ENCODE data around the gene ELFN1. TPM values are rescaled to one million over a fixed set of nuclear protein-coding genes. Genes with fewer than 3 reads are reported as not detected.

The ELFN1 gene
- total RNA-seq, 2 experiments from 2014 or later, result 0.20 to 0.36 TPM

- H3K4me1 Mint-ChIP-seq (ENCODE audit: low read depth), result no peaks in the 10 kb centered on the region
- no peaks in the 10 kb centered on the region for H3K9me3 Mint-ChIP-seq
- intact Hi-C loops (cut with micrococcal nuclease), result no loop called here
- H3K4me3 Mint-ChIP-seq, result no peak overlapping the region
- ATAC-seq, result no peak
- no peak overlapping the region for H3K27ac Mint-ChIP-seq
- POLR2A ChIA-PET, result no interaction called here
- DNase-seq, result no peak
- TF ChIP-seq CTCF (IDR thresholded peaks at IDR 0.05), result no peak
- H3K27me3 Mint-ChIP-seq, result no peaks in the 10 kb centered on the region
- CTCF ChIA-PET, result no interaction called here
- H3K36me3 Mint-ChIP-seq (ENCODE audit: low read depth), result no peaks in the 10 kb centered on the region
Observed at GRCh38 chr7:1696671-1697498, 26.8 kb downstream of the ELFN1 start.

DNA sequence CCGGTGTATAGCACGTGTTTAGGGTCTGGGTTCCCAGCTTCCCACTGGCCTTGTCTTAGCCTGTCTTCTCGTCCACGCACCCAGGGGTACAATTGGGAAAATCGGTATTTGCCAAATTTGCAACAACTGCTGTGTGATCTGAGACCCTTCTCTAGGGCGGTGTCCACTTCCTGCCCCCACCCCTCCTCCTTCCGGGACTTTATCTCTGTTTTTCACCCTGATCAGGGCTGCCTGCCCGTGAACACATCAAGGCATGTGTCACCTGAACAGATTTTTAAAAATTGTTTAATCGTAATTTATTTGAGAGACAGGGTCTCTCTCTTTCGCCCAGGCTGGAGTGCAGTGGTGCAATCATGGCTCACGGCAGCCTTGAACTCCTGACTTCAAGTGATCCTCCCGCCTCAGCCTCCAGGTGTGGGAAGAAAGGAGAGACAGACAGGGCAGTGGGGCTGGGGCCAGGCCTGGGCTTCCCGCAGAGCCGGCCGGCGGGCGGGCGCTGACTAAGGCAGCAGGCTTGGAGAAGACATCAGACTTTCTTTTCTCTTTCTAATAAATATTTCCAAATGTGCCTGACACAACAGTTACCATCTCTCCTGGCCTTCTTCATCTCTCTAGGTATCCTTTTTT, 27.5 kb downstream of the ELFN1 start:
- DNase-seq, result no peak

DNA sequence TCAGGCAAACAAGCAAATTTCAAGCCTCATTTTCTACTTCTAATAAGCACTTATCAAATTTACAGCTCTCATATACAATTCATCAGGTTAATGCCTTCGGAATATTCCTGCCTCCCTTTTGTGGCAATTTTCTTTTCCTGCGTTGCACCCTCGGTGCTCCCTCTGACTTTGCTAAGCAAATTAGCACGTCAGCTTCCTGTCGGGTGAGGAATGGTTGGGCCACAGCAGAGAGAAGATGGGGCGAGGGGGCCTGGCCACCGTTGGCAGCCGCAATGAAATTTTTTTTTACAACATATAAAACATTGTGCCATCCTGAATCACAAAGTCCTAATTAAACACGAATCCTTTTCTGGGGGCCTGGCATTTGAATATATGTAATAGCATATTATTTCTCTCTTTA, 28.1 kb downstream of the ELFN1 start:
- no peaks in the 10 kb centered on the region for H3K36me3 Mint-ChIP-seq (ENCODE audit: low read depth)
- POLR2A ChIA-PET, result no interaction called here
- no peak overlapping the region for H3K27ac Mint-ChIP-seq
- intact Hi-C loops (cut with micrococcal nuclease), result no loop called here
- no peak for ATAC-seq
- H3K4me1 Mint-ChIP-seq (ENCODE audit: low read depth), result no peaks in the 10 kb centered on the region
- no peaks in the 10 kb centered on the region for H3K27me3 Mint-ChIP-seq
- peaks cover 2% of the 10 kb centered on the region for H3K9me3 Mint-ChIP-seq
- CTCF ChIA-PET, result no interaction called here
- H3K4me3 Mint-ChIP-seq, result no peak overlapping the region
- no peak for DNase-seq
- no peak for TF ChIP-seq CTCF (IDR thresholded peaks at IDR 0.05)

More for the DNA sequence above, 27.5 kb downstream of the ELFN1 start:
- CTCF ChIA-PET, result no interaction called here
- intact Hi-C loops (cut with micrococcal nuclease), result no loop called here
- POLR2A ChIA-PET, result no interaction called here
- ATAC-seq, result no peak
- H3K27me3 Mint-ChIP-seq, result no peaks in the 10 kb centered on the region
- H3K27ac Mint-ChIP-seq, result no peak overlapping the region
- H3K4me3 Mint-ChIP-seq, result no peak overlapping the region
- no peaks in the 10 kb centered on the region for H3K4me1 Mint-ChIP-seq (ENCODE audit: low read depth)
- TF ChIP-seq CTCF (IDR thresholded peaks at IDR 0.05), result no peak
- no peaks in the 10 kb centered on the region for H3K36me3 Mint-ChIP-seq (ENCODE audit: low read depth)
- H3K9me3 Mint-ChIP-seq, result peaks cover under 1% of the 10 kb centered on the region

DNA sequence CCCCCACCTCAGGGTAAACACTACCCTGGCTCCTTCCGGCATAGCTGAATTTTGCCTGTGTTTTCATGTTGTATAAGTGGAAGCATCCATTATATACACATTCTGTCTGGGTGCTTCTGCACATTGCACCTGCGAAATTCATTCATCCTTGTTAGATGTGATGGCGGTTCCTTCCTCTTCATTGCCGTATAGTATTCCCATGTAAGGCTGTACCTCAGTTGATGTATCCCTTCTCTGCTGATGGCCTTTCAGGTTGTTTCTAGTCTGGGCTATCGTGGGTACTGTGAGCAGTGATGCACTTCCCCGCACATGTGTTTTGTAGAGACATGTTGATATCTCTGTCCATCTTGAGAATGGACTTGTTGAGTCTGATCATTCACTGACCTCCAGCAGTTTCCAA, 28.9 kb downstream of the ELFN1 start:
- Mint-ChIP-seq H3K27ac (no peak overlapping the region), H3K4me3 (no peak overlapping the region), H3K36me3 (ENCODE audit: low read depth) (no peaks in the 10 kb centered on the region), H3K9me3 (peaks cover 2% of the 10 kb centered on the region), H3K27me3 (no peaks in the 10 kb centered on the region), H3K4me1 (ENCODE audit: low read depth) (no peaks in the 10 kb centered on the region)
- no peak for TF ChIP-seq CTCF (IDR thresholded peaks at IDR 0.05)
- ATAC-seq, result no peak
- POLR2A ChIA-PET, result no interaction called here
- intact Hi-C loops (cut with micrococcal nuclease), result no loop called here
- no peak for DNase-seq
- CTCF ChIA-PET, result no interaction called here

DNA sequence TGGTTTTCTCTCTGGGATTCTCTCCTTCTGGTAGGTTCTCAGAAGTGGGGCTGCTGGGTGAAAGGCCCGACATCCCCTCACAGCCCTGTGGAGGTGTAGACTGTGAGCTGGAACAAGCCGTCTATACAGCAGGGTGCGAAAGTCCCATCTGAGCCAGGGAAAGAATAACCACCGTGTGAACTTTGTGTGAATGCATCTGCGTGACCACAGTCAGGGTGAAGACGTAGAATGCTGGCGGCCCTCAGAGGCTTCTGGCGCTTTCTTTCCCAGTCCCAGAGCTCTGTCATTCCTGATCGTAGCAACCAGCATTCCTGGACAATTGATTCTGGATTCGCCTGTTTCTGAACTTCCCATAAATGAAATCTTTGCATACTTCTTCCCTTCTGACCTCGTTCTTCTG, 30.0 kb downstream of the ELFN1 start:
- ChIA-PET CTCF (no interaction called here), POLR2A (interaction anchor here (0.6 kb wide), 1 partner anchor 369 kb away, joined by 3 read pairs; no protein-coding TSS in a partner anchor)
- no peak overlapping the region for H3K27ac Mint-ChIP-seq
- H3K4me1 Mint-ChIP-seq (ENCODE audit: low read depth), result no peaks in the 10 kb centered on the region
- peaks cover 2% of the 10 kb centered on the region for H3K9me3 Mint-ChIP-seq
- no peak for DNase-seq
- no peaks in the 10 kb centered on the region for H3K27me3 Mint-ChIP-seq
- H3K36me3 Mint-ChIP-seq (ENCODE audit: low read depth), result no peaks in the 10 kb centered on the region
- no peak for ATAC-seq
- intact Hi-C loops (cut with micrococcal nuclease), result no loop called here
- TF ChIP-seq CTCF (IDR thresholded peaks at IDR 0.05), result no peak
- no peak overlapping the region for H3K4me3 Mint-ChIP-seq

All from activated CD8-positive, alpha-beta T cell treated with anti-CD3 and anti-CD28 coated beads for 36 hours (primary cell).